SK-N-MC (cell line): ENCODE data around the gene RNF144A.
A peak's percentile ranks its signal among the peaks of the same experiment; 100 is the strongest.

Experiments used
- DNase-seq: peaks from one replicate; pipeline ENCODE4 v3.0.0-alpha.2; 2011; ENCODE audit warnings: low read depth, low spot score
- H3K27ac ChIP-seq: fragments of 200-600 bp; sonication (generic); 2 replicates; pipeline ENCODE4 v1.5.1; 2016; ENCODE audit warnings: mixed run types
- H3K36me3 ChIP-seq: fragments of 200-600 bp; sonication (generic); 2 replicates; pipeline ENCODE4 v1.6.1; 2017; ENCODE audit warnings: antibody characterized with exemption, low read length, mixed read lengths; ENCODE audit not compliant: insufficient read depth
- H3K4me3 ChIP-seq: fragments of 200-600 bp; sonication (generic); 2 replicates; pipeline ENCODE4 v1.5.1; 2016
- H3K9ac ChIP-seq: fragments of 200-600 bp; sonication (generic); 2 replicates; pipeline ENCODE4 v1.8.0; 2017; ENCODE audit warnings: mixed run types, mixed read lengths; ENCODE audit not compliant: insufficient read length
- H3K9me3 ChIP-seq: fragments of 200-600 bp; sonication (generic); 2 replicates; pipeline ENCODE4 v1.6.1; 2017; ENCODE audit warnings: low read depth, mild to moderate bottlenecking, antibody characterized with exemption, low read length, moderate library complexity, mixed read lengths
- EZH2 ChIP-seq: fragments of 200-600 bp; sonication (generic); IDR thresholded peaks from one replicate; pipeline ENCODE4 v1.6.1; 2017; ENCODE audit warnings: antibody characterized with exemption
- FOXP2 ChIP-seq: optimal IDR thresholded peaks from 2 replicates; pipeline ENCODE3; 2011; ENCODE audit warnings: mild to moderate bottlenecking, moderate library complexity; ENCODE audit not compliant: insufficient read depth; ENCODE audit errors: extremely low read length, control extremely low read depth
- POLR2AphosphoS5 ChIP-seq: IDR thresholded peaks from 2 replicates; pipeline ENCODE4 v1.6.1; 2012; ENCODE audit warnings: mild to moderate bottlenecking, low read depth, low read length, borderline replicate concordance

Gene RNF144A

DNA sequence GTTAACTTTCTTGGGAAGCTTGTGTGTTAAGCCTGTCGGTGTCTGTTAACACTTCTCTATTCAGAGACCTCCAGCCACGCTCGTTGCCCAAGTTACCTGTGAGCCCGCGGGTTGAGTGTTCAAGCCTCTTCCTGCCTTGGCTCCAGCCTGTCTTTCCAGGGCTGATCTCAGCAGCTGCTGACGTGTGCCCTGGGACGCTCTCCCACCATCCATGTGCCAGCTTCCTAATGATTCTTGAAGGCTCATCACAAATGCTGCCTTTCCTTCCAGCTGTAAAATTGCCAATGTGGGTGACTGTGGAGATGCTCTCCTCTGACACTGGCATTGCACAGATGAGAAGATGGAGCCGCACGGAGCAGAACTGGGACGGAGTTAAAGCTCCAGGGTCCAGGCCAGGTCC lies 6.1 kb downstream of the RNF144A start:
- TF ChIP-seq FOXP2, result no peak
- no peak for TF ChIP-seq EZH2
- no peak for TF ChIP-seq POLR2AphosphoS5
- DNase-seq, result no peak
- no peaks in the 10 kb centered on the region for H3K9me3 ChIP-seq
- H3K36me3 ChIP-seq, result peaks cover 8% of the 10 kb centered on the region; the same call in 1 of the 2 replicates
- H3K9ac ChIP-seq, result no peak overlapping the region
- no peak overlapping the region for H3K27ac ChIP-seq
- no peak overlapping the region for H3K4me3 ChIP-seq

DNA sequence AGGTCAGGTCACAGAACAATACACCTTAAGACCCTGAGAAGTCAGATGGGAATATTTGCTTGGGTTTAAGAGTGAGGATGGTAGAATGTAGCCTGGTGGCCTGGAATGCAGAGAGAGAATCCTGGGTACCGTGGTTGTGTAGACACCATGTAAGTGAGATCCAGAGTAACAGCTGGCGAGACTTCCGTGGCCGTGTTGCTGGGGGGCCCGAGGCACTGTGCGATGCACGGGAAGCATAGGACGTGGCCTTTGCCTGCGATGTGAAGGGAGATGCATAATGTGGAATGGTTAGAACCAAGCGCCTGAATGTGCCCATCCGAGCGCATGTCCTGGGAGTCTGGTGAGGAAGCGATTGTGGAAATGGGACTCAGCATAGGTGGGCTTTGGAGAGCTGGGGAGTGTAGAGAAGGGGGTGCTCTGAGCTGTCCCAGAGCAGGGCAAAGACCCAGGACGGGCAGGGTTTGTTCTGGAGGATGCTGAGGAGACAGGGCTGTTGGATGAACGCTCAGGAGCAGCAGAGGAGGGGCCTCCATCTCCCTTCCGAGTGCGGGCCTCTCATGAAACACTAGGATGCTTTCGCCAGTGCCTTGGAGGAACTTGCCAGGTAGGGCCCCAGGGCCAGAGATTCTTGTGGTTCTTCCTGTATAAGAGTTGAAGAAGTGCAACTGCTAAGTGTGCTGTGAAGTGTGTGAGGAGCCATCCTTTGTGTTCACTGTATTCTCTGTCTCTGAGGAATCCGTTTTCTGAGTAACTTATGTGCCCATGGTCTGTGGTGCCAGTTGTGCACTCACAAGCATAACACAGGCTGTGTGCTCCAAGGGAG lies 7.1 kb downstream of the RNF144A start:
- H3K36me3 ChIP-seq, result peaks cover 9% of the 10 kb centered on the region; the same call in 1 of the 2 replicates
- DNase-seq, result no peak
- no peak for TF ChIP-seq EZH2
- TF ChIP-seq POLR2AphosphoS5, result no peak
- TF ChIP-seq FOXP2, result no peak
- no peak overlapping the region for H3K4me3 ChIP-seq
- H3K9ac ChIP-seq, result no peak overlapping the region
- H3K27ac ChIP-seq, result no peak overlapping the region
- no peaks in the 10 kb centered on the region for H3K9me3 ChIP-seq

DNA sequence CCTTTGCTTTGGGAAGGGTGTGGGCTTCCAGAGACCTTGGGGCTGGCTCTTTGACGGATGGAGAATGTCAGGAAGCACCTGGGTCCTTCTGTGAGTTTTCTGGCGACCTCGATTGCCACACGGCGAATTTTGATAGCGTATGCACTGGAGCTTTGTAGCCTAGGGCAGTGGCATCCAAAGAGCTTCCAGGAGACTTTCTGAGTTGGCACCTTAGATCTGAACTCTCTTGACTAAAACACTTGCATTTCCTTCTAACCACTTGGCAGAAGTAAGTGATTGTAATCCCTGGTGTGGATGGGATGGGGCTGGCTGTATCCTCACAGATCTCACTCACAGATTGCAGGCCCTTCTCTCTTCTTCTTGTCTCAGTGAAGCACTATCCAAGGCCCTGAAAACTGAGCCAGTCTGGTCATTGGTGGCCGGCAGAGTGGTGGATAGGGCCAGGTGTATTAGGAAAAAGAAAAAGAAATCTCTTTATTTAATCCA lies 7.8 kb downstream of the RNF144A start:
- DNase-seq, result no peak
- TF ChIP-seq POLR2AphosphoS5, result no peak
- TF ChIP-seq FOXP2, result no peak
- no peak for TF ChIP-seq EZH2
- Histone ChIP-seq H3K36me3 (peaks cover 9% of the 10 kb centered on the region; the same call in 1 of the 2 replicates), H3K27ac (no peak overlapping the region), H3K9ac (no peak overlapping the region), H3K4me3 (no peak overlapping the region), H3K9me3 (no peaks in the 10 kb centered on the region)

DNA sequence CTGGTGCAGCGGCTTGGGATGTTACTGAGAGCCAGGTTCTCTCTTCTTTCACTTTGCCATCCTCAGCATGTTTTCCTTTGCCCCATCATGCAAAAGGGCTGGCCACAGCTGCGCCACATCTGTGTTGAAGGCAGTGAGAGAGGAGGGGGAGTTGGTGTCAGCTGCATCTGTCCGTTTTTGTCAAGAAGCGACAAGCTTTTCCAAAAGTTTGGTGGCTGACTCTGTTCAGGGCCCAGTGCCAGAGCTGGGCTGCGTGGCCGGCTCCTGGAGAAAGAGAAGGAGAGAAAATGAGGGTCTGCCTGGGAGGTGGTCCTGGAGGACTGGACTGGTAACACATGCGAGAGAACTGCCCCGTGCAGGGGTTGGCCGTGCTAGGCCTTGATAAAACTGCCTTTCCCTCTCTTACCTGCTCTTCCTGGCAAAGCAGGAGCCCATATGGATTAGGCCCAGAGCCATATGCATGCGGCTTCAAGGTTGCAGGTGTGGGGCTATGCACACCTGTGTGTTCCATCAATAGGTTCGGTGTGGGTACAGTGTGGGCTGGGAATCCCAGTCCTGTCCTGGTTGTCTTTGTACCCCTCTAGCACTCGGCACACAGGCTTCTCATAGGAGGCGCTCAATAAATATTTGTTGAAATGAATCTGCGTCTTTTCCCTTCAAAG lies 9.0 kb downstream of the RNF144A start:
- Histone ChIP-seq H3K36me3 (peaks cover 9% of the 10 kb centered on the region; the same call in 1 of the 2 replicates), H3K4me3 (no peak overlapping the region), H3K9me3 (no peaks in the 10 kb centered on the region), H3K27ac (no peak overlapping the region), H3K9ac (no peak overlapping the region)
- no peak for DNase-seq
- TF ChIP-seq POLR2AphosphoS5 (no peak), EZH2 (no peak), FOXP2 (no peak)

DNA sequence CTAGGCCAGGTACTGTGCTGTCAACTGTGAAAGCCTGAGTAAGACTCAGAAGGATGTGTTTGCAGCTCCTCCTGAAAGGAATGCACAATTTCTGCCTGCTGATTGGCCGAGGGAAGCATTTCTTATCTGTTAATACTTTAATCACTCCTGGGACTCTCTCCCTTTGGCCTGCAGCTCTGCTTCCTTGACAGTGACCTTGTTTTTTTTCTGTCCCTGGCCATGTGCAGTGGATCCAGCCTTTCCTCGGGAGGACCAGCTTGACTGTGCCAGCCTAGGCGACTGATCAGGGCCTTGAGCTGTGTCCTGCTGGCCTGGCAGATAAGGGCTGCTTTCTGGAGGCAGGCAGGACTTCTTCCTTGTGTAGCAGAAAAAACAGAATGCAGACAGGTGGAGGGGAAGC lies 10.0 kb downstream of the RNF144A start:
- Histone ChIP-seq H3K27ac (no peak overlapping the region), H3K9me3 (no peaks in the 10 kb centered on the region), H3K9ac (no peak overlapping the region), H3K4me3 (no peak overlapping the region), H3K36me3 (peaks cover 9% of the 10 kb centered on the region; the same call in 1 of the 2 replicates)
- DNase-seq, result no peak
- TF ChIP-seq FOXP2, result no peak

DNA sequence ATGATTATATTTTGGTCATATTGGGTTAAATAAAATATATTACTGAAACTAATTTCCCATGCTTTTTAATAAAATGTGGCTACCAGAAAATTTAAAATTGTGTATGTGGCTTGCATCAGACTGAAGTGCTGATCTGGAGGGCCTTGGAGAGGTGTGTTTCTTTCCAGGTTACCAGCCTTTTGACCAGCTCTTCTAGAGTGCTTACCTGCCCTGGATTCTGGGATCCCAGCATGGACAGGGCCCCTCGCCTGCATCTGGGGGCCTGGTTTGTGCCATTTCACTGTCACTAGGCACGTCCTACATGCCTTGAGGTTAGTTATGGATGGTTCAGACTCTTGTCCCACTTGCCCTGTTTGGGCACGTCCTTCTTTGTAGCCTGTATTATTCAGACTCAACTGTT lies 10.5 kb downstream of the RNF144A start:
- peaks cover 9% of the 10 kb centered on the region; the same call in 1 of the 2 replicates for H3K36me3 ChIP-seq
- TF ChIP-seq EZH2, result no peak
- TF ChIP-seq POLR2AphosphoS5, result no peak
- no peak for TF ChIP-seq FOXP2
- H3K27ac ChIP-seq, result no peak overlapping the region
- no peak for DNase-seq
- no peak overlapping the region for H3K9ac ChIP-seq
- H3K9me3 ChIP-seq, result no peaks in the 10 kb centered on the region
- H3K4me3 ChIP-seq, result no peak overlapping the region

DNA sequence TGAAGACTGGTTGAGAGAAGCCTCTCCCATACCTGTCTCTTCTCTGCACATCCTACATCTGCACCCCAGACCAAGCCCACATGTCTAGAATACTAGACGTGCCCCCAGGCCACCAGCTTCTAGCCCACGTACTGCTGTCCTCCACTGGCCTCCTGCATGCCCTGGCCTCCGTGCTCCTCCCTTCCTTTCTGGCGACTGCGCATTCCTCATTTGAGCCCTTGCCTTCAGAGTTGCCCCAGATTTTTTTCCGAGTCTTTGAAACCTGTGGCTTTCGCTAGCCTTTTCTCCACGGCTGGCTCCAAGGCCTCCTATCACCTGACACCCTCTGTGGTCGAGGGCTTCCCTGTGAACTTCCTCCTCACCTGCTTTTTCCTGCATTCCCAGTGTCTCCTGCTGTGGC lies 11.2 kb downstream of the RNF144A start:
- TF ChIP-seq FOXP2 (no peak), EZH2 (no peak), POLR2AphosphoS5 (no peak)
- DNase-seq, result no peak
- no peak overlapping the region for H3K27ac ChIP-seq
- no peaks in the 10 kb centered on the region for H3K9me3 ChIP-seq
- no peak overlapping the region for H3K9ac ChIP-seq
- H3K36me3 ChIP-seq, result peaks cover 9% of the 10 kb centered on the region; the same call in 1 of the 2 replicates
- H3K4me3 ChIP-seq, result no peak overlapping the region

DNA sequence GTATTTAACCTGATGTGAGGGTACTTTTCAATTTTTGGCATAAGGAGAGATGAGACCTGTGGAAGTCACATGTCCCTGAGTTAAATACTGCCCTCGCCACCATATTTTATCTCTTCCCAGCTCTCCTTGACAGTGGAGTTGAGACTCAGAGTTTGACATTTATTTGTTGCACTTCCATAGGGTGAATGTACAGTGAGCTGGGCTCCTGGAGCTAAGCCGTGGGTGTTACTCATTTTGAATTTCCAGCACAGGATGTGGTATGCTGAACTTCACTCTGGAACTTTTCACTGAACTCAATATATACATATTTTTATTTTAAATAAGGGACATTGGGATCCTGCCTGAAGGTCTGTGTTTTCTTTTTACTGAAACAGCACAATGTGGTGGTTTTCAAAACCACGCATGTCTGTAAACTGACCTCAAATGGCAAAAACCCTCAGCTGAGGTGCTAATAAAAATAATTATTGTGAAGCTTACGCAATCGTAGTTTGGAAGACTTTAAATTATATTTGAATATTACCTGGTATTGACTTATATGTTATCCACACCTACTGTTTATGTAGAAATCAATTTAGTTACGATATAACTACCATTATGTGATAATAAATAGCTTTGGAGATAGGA lies 12.1 kb downstream of the RNF144A start:
- TF ChIP-seq FOXP2 (no peak), EZH2 (no peak), POLR2AphosphoS5 (no peak)
- DNase-seq, result no peak
- Histone ChIP-seq H3K9me3 (no peaks in the 10 kb centered on the region), H3K4me3 (no peak overlapping the region), H3K36me3 (peaks cover 9% of the 10 kb centered on the region; the same call in 1 of the 2 replicates), H3K27ac (peak overlapping the region; percentile 69; the same call in 1 of the 2 replicates), H3K9ac (no peak overlapping the region)
